ENCODE data around the gene HOMER3. TPM values are rescaled to one million over a fixed set of nuclear protein-coding genes. Genes with fewer than 3 reads are reported as not detected.

Gene HOMER3
- 68.7 and 76.3 TPM in 2 replicates for total RNA-seq

GRCh38 chr19:18940769-18941627 is at the start of gene HOMER3:
Gene HOMER3, minus strand, starts transcription at chr19:18941217. Its CDS starts 2,235 bp downstream, at chr19:18938982.

GRCh38 chr19:18919086-18919899 is 21.7 kb downstream of the HOMER3 start, which contains the start of the genes COPE and DDX49:
Gene COPE, minus strand, starts transcription at chr19:18919387. Its CDS starts 39 bp downstream, at chr19:18919348.
Gene DDX49, plus strand, starts transcription at chr19:18919715. Its CDS starts 27 bp downstream, at chr19:18919742.

GRCh38 chr19:18895824-18896341 is 45.1 kb downstream of the HOMER3 start, which contains the start of gene CERS1:
Gene CERS1, minus strand, starts transcription at chr19:18896158. Its CDS starts 86 bp downstream, at chr19:18896072.

Other genes starting within 250 kb of the HOMER3 start
- gene COMP, start 149.9 kb downstream of the HOMER3 start, total RNA-seq, result under 0.01 TPM in 1 of 2 replicates, not detected in the other
- 44.2 and 97.0 TPM in 2 replicates for gene UPF1, start 109.3 kb downstream of the HOMER3 start, total RNA-seq
- gene CERS1, start 45.1 kb downstream of the HOMER3 start, total RNA-seq, result 1.0 and 1.2 TPM in 2 replicates
- 338 and 384 TPM in 2 replicates for gene COPE, start 21.8 kb downstream of the HOMER3 start, total RNA-seq
- gene DDX49, start 21.5 kb downstream of the HOMER3 start, total RNA-seq, result 57.7 and 67.2 TPM in 2 replicates
- 20.0 and 36.6 TPM in 2 replicates for gene SUGP2, start 92.3 kb upstream of the HOMER3 start, total RNA-seq
- gene ARMC6, start 92.4 kb upstream of the HOMER3 start, total RNA-seq, result 23.6 and 37.8 TPM in 2 replicates
- gene SLC25A42, start 122.8 kb upstream of the HOMER3 start, total RNA-seq, result 4.3 and 11.2 TPM in 2 replicates
- gene TMEM161A, start 197.3 kb upstream of the HOMER3 start, total RNA-seq, result 39.6 and 51.0 TPM in 2 replicates
- gene MEF2B, start 229.0 kb upstream of the HOMER3 start, total RNA-seq, result 0.48 TPM in 1 of 2 replicates, not detected in the other